ENCODE data around the gene COL17A1.

GRCh38 chr10:104101902-104102301 lies 16.2 kb upstream of the COL17A1 start:
- TF ChIP-seq POLR2A (IDR thresholded peaks at IDR 0.05) (no peak), CTCF (IDR thresholded peaks at IDR 0.05) (no peak)
